T-helper 1 cell treated with Interleukin-12 subunit alpha and Interleukin-12 subunit beta and Interleukin-4 antibody, amounts not matched to agents 30 ng/mL and 1 ng/mL, for 36 hours (primary cell): ENCODE results near the gene TANC1. TPM values are rescaled to one million over a fixed set of nuclear protein-coding genes. Genes with fewer than 3 reads are reported as not detected.

ENCODE experiments used
- intact Hi-C: fragments of 100-400 bp; cut with micrococcal nuclease; formaldehyde crosslinking; loops from one replicate; pipeline ENCODE4 v1.15.1; 2024
- total RNA-seq: library from RNA; stranded (reverse); gene quantifications from 2 replicates; pipeline ENCODE4 v1.2.3, GENCODE V29; 2022

TANC1 gene
- total RNA-seq, 1 donor from 2014 or later: 0.64 TPM

- intact Hi-C loops: no loop called here
Measured at GRCh38 chr2:159111346-159111927, 143.0 kb downstream of the TANC1 start.

- intact Hi-C loops: loop anchor here (5.0 kb wide), 1 partner anchor 1093 kb away; no protein-coding TSS in a partner anchor
Measured at GRCh38 chr2:159114835-159115234, 146.4 kb downstream of the TANC1 start.

- intact Hi-C loops: loop anchor here (5.0 kb wide), 1 partner anchor 1095 kb away; no protein-coding TSS in a partner anchor
Measured at GRCh38 chr2:159116922-159117321, 148.5 kb downstream of the TANC1 start.

GRCh38 chr2:159117658-159118057 lies 149.2 kb downstream of the TANC1 start:
- intact Hi-C loops: loop anchor here (1.0 to 5.0 kb wide), 3 partner anchors 81 to 1095 kb away; no protein-coding TSS in a partner anchor

GRCh38 chr2:159118115-159118858 lies 149.8 kb downstream of the TANC1 start:
- intact Hi-C loops: loop anchor here (1.0 to 5.0 kb wide), 3 partner anchors 82 to 1096 kb away; no protein-coding TSS in a partner anchor

GRCh38 chr2:159118859-159119500 lies 150.5 kb downstream of the TANC1 start:
- intact Hi-C loops: loop anchor here (1.0 to 5.0 kb wide), 3 partner anchors 83 to 1097 kb away; no protein-coding TSS in a partner anchor

- intact Hi-C loops: loop anchor here (5.0 kb wide), 1 partner anchor 1097 kb away; no protein-coding TSS in a partner anchor
Measured at GRCh38 chr2:159119652-159120257, 151.3 kb downstream of the TANC1 start.

GRCh38 chr2:159123786-159124185 lies 155.3 kb downstream of the TANC1 start:
- intact Hi-C loops: no loop called here

GRCh38 chr2:159124441-159124911 lies 156.0 kb downstream of the TANC1 start:
- intact Hi-C loops: no loop called here

- intact Hi-C loops: no loop called here
Measured at GRCh38 chr2:159124931-159125467, 156.6 kb downstream of the TANC1 start.

GRCh38 chr2:159125858-159126257 lies 157.4 kb downstream of the TANC1 start:
- intact Hi-C loops: no loop called here

GRCh38 chr2:159126432-159127022 lies 158.1 kb downstream of the TANC1 start:
- intact Hi-C loops: no loop called here

GRCh38 chr2:159128191-159128590 lies 159.8 kb downstream of the TANC1 start:
- intact Hi-C loops: no loop called here

GRCh38 chr2:159129269-159129668 lies 160.8 kb downstream of the TANC1 start:
- intact Hi-C loops: no loop called here

- intact Hi-C loops: loop anchor here (10.0 kb wide), 1 partner anchor 675 kb away; no protein-coding TSS in a partner anchor
Measured at GRCh38 chr2:159129824-159130223, 161.4 kb downstream of the TANC1 start.

GRCh38 chr2:159130302-159130701 lies 161.9 kb downstream of the TANC1 start:
- intact Hi-C loops: loop anchor here (10.0 kb wide), 1 partner anchor 674 kb away; no protein-coding TSS in a partner anchor

- intact Hi-C loops: loop anchor here (10.0 kb wide), 1 partner anchor 673 kb away; no protein-coding TSS in a partner anchor
Measured at GRCh38 chr2:159131267-159131913, 162.9 kb downstream of the TANC1 start.

- intact Hi-C loops: loop anchor here (10.0 kb wide), 1 partner anchor 673 kb away; no protein-coding TSS in a partner anchor
Measured at GRCh38 chr2:159131914-159132281, 163.5 kb downstream of the TANC1 start.

GRCh38 chr2:159133797-159134196 lies 165.4 kb downstream of the TANC1 start:
- intact Hi-C loops: loop anchor here (10.0 kb wide), 1 partner anchor 671 kb away; no protein-coding TSS in a partner anchor

- intact Hi-C loops: loop anchor here (10.0 kb wide), 1 partner anchor 670 kb away; no protein-coding TSS in a partner anchor
Measured at GRCh38 chr2:159134979-159135378, 166.5 kb downstream of the TANC1 start.
